Gastroesophageal sphincter (tissue), 3 donors: ENCODE data around the gene GPLD1.

Source experiments
- EP300 ChIP-seq: sonication (generic); formaldehyde crosslinking; IDR thresholded peaks from one replicate; pipeline ENCODE4 v1.6.1; 2017; ENCODE audit warnings: antibody characterized with exemption, mild to moderate bottlenecking
- POLR2A ChIP-seq, 2 donors: fragments of 450-650 bp; IDR thresholded peaks; one replicate each; pipeline ENCODE4 v1.6.1; 2017; ENCODE audit warnings: antibody characterized with exemption in 2 of 2, mild to moderate bottlenecking in 2 of 2, moderate library complexity in 1 of 2
- TF ChIP-seq, protein P1 (sequence below), 4 experiments: fragments of 200-600 bp in 2 of 4; fragments of 450-650 bp in 2 of 4; sonication (generic) in 1 of 4; IDR thresholded peaks; one replicate each; pipeline ENCODE4 v1.5.1; 2017 to 2019; ENCODE audit warnings: antibody characterized with exemption in 4 of 4, mild to moderate bottlenecking in 2 of 4, moderate library complexity in 2 of 4

DNA sequence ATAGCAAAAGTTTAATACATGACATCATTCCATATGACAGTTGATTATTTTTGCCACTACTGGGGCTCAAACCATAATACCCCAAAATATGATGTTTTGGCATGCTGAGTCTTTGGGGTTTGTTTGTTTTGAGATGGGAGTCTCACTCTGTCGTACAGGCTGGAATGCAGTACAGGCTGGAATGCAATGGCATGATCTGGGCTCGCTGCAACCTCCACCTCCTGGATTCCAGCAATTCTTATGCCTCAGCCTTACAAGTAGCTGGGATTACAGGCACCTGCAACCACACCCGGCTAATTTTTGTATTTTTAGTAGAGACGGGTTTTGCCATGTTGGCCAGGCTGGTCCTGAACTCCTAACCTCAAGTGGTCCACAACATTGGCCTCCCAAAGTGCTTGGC, 87.9 kb downstream of the GPLD1 start:
- TF ChIP-seq, protein P1, sequence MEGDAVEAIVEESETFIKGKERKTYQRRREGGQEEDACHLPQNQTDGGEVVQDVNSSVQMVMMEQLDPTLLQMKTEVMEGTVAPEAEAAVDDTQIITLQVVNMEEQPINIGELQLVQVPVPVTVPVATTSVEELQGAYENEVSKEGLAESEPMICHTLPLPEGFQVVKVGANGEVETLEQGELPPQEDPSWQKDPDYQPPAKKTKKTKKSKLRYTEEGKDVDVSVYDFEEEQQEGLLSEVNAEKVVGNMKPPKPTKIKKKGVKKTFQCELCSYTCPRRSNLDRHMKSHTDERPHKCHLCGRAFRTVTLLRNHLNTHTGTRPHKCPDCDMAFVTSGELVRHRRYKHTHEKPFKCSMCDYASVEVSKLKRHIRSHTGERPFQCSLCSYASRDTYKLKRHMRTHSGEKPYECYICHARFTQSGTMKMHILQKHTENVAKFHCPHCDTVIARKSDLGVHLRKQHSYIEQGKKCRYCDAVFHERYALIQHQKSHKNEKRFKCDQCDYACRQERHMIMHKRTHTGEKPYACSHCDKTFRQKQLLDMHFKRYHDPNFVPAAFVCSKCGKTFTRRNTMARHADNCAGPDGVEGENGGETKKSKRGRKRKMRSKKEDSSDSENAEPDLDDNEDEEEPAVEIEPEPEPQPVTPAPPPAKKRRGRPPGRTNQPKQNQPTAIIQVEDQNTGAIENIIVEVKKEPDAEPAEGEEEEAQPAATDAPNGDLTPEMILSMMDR (IDR thresholded peaks at IDR 0.05): no peak
- TF ChIP-seq EP300 (no peak), POLR2A (IDR thresholded peaks at IDR 0.05) (no peak)
